Fibroblast of lung (primary cell): ENCODE results near the gene CTNND2. TPM values are rescaled to one million over a fixed set of nuclear protein-coding genes. Genes with fewer than 3 reads are reported as not detected.

Source experiments
- DNase-seq, 2 donors: peaks; one replicate each; pipeline versions ENCODE4 v3.0.0 to v3.0.0-alpha.2; 2010; ENCODE audit warnings: low read depth in 2 of 2
- H2AFZ ChIP-seq: 2 replicates; pipeline ENCODE4 v1.5.1; 2012; ENCODE audit warnings: low read length, control low read depth, inconsistent platforms
- H3K27ac ChIP-seq: 2 replicates; pipeline ENCODE4 v1.5.1; 2011; ENCODE audit warnings: low read length, control low read depth; ENCODE audit not compliant: insufficient read depth
- H3K27me3 ChIP-seq: 2 replicates; pipeline ENCODE4 v1.5.1; 2011; ENCODE audit warnings: mild to moderate bottlenecking, low read length; ENCODE audit not compliant: control insufficient read depth, insufficient read depth
- H3K36me3 ChIP-seq: 2 replicates; pipeline ENCODE4 v1.5.1; 2011; ENCODE audit warnings: low read length; ENCODE audit not compliant: control insufficient read depth, insufficient read depth
- H3K4me1 ChIP-seq: 2 replicates; pipeline ENCODE4 v1.5.1; 2011; ENCODE audit warnings: low read length; ENCODE audit not compliant: control insufficient read depth, insufficient read depth; ENCODE audit errors: extremely low read depth
- H3K4me2 ChIP-seq: 2 replicates; pipeline ENCODE4 v1.5.1; 2011; ENCODE audit warnings: low read length, control low read depth; ENCODE audit not compliant: insufficient read depth; ENCODE audit errors: extremely low read depth
- H3K4me3 ChIP-seq, 4 experiments: fragments of 200-600 bp in 1 of 4; sonication (generic) in 1 of 4; replicated peaks in 1 of 4; 2 replicates each; pipeline ENCODE4 v1.5.1; 2011 to 2016; ENCODE audit warnings: low read length in 4 of 4, low read depth in 3 of 4, mild to moderate bottlenecking in 3 of 4, control low read depth in 2 of 4, inconsistent platforms in 1 of 4, mixed read lengths in 1 of 4; ENCODE audit not compliant: insufficient read depth in 1 of 4; ENCODE audit errors: control extremely low read depth in 1 of 4
- H3K79me2 ChIP-seq: 2 replicates; pipeline ENCODE4 v1.5.1; 2012; ENCODE audit warnings: mild to moderate bottlenecking, low read length, inconsistent platforms; ENCODE audit not compliant: control insufficient read depth, insufficient read depth
- H3K9ac ChIP-seq: 2 replicates; pipeline ENCODE4 v1.5.1; 2011; ENCODE audit warnings: mild to moderate bottlenecking, low read length, control low read depth; ENCODE audit not compliant: insufficient read depth
- H3K9me3 ChIP-seq: 2 replicates; pipeline ENCODE4 v1.5.1; 2012; ENCODE audit warnings: low read depth, low read length; ENCODE audit not compliant: control insufficient read depth, insufficient read depth
- H4K20me1 ChIP-seq: 2 replicates; pipeline ENCODE4 v1.5.1; 2011; ENCODE audit warnings: low read length; ENCODE audit not compliant: control insufficient read depth, insufficient read depth; ENCODE audit errors: extremely low read depth
- EZH2 ChIP-seq: IDR thresholded peaks from 2 replicates; pipeline ENCODE4 v1.5.1; 2012; ENCODE audit warnings: low read length, control low read depth, mild to moderate bottlenecking; ENCODE audit errors: missing control alignments
- polyA plus RNA-seq, 2 donors: library from polyadenylated mRNA; depleted of rRNA in 1 of 2; stranded (reverse) in 1 of 2; unstranded in 1 of 2; fragments of >200 nt; gene quantifications; 2 replicates each; pipeline ENCODE4 v1.2.1, GENCODE V29; 2011 to 2012; ENCODE audit warnings: missing spikeins in 1 of 2
- total RNA-seq: library from RNA; depleted of rRNA; stranded (reverse); fragments of >200 nt; gene quantifications from 2 replicates; pipeline ENCODE4 v1.2.1, GENCODE V29; 2014
- TF ChIP-seq, protein P1 (sequence below), 2 donors: IDR thresholded peaks in 1 of 2; conservative IDR thresholded peaks in 1 of 2; 1 replicate in 1 of 2; 2 replicates in 1 of 2; pipeline ENCODE4 v1.5.1; 2011 to 2012; ENCODE audit warnings: low read length in 2 of 2, control low read depth in 1 of 2, inconsistent platforms in 1 of 2, low read depth in 1 of 2, mild to moderate bottlenecking in 1 of 2

Gene CTNND2
- total and polyA plus RNA-seq, 2 donors (not counting 1 experiment from before 2014, with no cell fraction given), result not detected

DNA sequence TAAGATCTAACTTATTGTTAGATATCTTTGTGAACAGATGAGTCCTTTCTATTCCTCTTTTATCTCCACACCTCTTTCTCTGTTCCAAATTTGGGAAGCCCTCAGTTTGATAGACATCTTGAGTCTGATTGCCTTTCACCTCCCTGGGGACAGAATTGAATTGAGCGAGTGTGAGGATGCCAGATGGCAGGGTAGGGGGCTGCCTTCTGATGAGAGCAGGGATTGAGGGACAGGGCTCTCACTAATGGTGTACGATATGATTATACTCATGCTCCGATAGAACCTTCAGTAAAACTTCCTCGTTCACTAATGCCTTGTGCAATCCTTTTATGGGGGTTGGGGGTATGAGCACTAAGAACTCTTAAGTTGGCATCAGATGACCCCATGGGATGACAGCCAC, 971.1 kb downstream of the CTNND2 start:
- H3K4me1 ChIP-seq, result no peaks in the 10 kb centered on the region
- H3K9ac ChIP-seq, result no peak overlapping the region
- no peak overlapping the region for H3K27ac ChIP-seq
- no peak for TF ChIP-seq EZH2
- TF ChIP-seq, protein P1, sequence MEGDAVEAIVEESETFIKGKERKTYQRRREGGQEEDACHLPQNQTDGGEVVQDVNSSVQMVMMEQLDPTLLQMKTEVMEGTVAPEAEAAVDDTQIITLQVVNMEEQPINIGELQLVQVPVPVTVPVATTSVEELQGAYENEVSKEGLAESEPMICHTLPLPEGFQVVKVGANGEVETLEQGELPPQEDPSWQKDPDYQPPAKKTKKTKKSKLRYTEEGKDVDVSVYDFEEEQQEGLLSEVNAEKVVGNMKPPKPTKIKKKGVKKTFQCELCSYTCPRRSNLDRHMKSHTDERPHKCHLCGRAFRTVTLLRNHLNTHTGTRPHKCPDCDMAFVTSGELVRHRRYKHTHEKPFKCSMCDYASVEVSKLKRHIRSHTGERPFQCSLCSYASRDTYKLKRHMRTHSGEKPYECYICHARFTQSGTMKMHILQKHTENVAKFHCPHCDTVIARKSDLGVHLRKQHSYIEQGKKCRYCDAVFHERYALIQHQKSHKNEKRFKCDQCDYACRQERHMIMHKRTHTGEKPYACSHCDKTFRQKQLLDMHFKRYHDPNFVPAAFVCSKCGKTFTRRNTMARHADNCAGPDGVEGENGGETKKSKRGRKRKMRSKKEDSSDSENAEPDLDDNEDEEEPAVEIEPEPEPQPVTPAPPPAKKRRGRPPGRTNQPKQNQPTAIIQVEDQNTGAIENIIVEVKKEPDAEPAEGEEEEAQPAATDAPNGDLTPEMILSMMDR (conservative IDR thresholded peaks at IDR 0.05 in 1 of 2, IDR thresholded peaks at IDR 0.05 in 1 of 2; ENCODE audit: low read depth in 1 of 2, low read length in 2 of 2), result no peak
- no peaks in the 10 kb centered on the region for H3K79me2 ChIP-seq
- no peaks in the 10 kb centered on the region for H4K20me1 ChIP-seq
- H3K9me3 ChIP-seq, result no peaks in the 10 kb centered on the region
- H3K36me3 ChIP-seq, result no peaks in the 10 kb centered on the region
- no peak overlapping the region for H3K4me2 ChIP-seq
- H3K4me3 ChIP-seq, result no peak overlapping the region
- no peak for DNase-seq
- H3K27me3 ChIP-seq, result no peaks in the 10 kb centered on the region
- H2AFZ ChIP-seq, result no peak overlapping the region

DNA sequence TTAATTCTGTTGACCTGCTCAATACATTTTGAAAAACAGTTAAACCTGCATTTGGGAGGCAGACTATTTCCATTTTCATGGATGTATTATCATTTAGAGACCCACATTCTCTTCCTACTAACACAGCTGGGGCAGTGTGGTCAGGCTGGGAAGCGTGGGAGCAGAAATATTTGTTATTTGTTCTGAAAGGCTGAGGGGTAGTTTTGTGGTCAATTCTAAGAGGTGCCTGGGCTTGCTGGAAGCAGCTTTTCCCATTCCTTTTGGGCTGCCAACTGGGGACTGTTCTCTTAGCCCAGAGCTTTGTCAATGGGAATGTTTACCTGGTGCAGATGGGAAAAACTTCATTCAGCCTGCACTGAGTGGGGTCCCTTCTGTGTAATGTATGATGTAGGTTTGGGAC, 971.8 kb downstream of the CTNND2 start:
- H3K27ac ChIP-seq, result no peak overlapping the region

DNA sequence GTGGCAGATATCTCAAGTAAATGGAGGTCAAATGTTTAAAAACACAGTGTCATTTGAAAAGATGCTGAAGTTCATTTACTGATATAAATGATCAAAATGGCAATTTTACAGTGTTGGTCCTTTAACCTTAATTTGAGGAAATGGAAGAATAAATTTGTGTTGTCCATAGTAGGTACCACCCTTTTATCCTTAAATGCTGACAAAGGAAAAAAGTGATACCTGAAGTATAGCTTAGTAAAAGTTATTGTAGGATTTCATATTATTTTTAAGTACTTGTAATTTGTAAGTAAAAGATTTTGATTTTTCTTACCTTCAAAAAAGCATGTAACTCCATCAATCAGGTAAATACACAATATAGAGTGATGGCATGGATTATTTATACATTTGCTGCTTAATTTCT, 976.6 kb downstream of the CTNND2 start:
- Histone ChIP-seq H3K79me2 (no peaks in the 10 kb centered on the region), H3K27me3 (no peaks in the 10 kb centered on the region), H3K9ac (no peak overlapping the region), H2AFZ (no peak overlapping the region), H3K4me2 (no peak overlapping the region), H3K9me3 (no peaks in the 10 kb centered on the region), H3K36me3 (no peaks in the 10 kb centered on the region), H4K20me1 (no peaks in the 10 kb centered on the region), H3K4me1 (no peaks in the 10 kb centered on the region), H3K4me3 (no peak overlapping the region), H3K27ac (no peak overlapping the region)
- no peak for DNase-seq
- no peak for TF ChIP-seq EZH2
- TF ChIP-seq, protein P1 (conservative IDR thresholded peaks at IDR 0.05 in 1 of 2, IDR thresholded peaks at IDR 0.05 in 1 of 2; ENCODE audit: low read depth in 1 of 2, low read length in 2 of 2), result no peak

More for the DNA sequence above, 971.8 kb downstream of the CTNND2 start:
- Histone ChIP-seq H2AFZ (no peak overlapping the region), H4K20me1 (no peaks in the 10 kb centered on the region), H3K9me3 (no peaks in the 10 kb centered on the region), H3K4me2 (no peak overlapping the region), H3K9ac (no peak overlapping the region), H3K27me3 (no peaks in the 10 kb centered on the region), H3K4me3 (no peak overlapping the region), H3K4me1 (no peaks in the 10 kb centered on the region), H3K79me2 (no peaks in the 10 kb centered on the region), H3K36me3 (no peaks in the 10 kb centered on the region)
- no peak for TF ChIP-seq EZH2
- TF ChIP-seq, protein P1 (conservative IDR thresholded peaks at IDR 0.05 in 1 of 2, IDR thresholded peaks at IDR 0.05 in 1 of 2; ENCODE audit: low read depth in 1 of 2, low read length in 2 of 2), result no peak
- peak in 1 of 2 donors; percentile 69 for DNase-seq
